Subcutaneous adipose tissue (tissue), 4 donors: ENCODE results near the gene PRKCQ. TPM values are rescaled to one million over a fixed set of nuclear protein-coding genes. Genes with fewer than 3 reads are reported as not detected.

Source experiments
- total RNA-seq, 4 donors: library from RNA; depleted of rRNA; stranded (reverse); fragments of >200 nt; gene quantifications; one replicate each; pipeline ENCODE4 v1.1.0, GENCODE V29; 2016
- TF ChIP-seq, protein P1 (sequence below): fragments of 450-650 bp; IDR thresholded peaks from one replicate; pipeline ENCODE4 v1.5.1; 2016; ENCODE audit warnings: low read depth, mild to moderate bottlenecking, control low read depth, antibody characterized with exemption, moderate library complexity

The PRKCQ gene
- total RNA-seq, 4 donors from 2014 or later: 0.19 to 1.0 (median 0.93) TPM

DNA sequence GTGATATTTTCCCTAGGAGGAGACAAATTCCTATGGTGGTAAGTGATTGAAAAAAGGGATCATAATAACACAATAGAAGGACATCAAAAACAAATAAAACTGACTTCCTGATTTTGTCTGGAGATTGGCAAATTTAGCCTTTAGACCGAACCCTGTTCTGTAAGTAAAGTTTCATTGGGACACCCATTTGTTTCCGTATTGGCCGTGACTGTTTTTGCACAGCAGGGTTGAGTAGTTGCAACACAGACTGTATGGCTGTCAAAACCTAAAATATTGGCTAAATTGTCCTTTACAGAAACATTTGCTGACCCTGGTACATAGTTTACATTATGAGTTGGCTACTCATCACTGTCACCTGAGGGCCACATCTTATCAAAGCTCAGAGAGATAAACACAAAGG, 168.6 kb downstream of the PRKCQ start:
- TF ChIP-seq, protein P1, sequence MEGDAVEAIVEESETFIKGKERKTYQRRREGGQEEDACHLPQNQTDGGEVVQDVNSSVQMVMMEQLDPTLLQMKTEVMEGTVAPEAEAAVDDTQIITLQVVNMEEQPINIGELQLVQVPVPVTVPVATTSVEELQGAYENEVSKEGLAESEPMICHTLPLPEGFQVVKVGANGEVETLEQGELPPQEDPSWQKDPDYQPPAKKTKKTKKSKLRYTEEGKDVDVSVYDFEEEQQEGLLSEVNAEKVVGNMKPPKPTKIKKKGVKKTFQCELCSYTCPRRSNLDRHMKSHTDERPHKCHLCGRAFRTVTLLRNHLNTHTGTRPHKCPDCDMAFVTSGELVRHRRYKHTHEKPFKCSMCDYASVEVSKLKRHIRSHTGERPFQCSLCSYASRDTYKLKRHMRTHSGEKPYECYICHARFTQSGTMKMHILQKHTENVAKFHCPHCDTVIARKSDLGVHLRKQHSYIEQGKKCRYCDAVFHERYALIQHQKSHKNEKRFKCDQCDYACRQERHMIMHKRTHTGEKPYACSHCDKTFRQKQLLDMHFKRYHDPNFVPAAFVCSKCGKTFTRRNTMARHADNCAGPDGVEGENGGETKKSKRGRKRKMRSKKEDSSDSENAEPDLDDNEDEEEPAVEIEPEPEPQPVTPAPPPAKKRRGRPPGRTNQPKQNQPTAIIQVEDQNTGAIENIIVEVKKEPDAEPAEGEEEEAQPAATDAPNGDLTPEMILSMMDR: no peak

DNA sequence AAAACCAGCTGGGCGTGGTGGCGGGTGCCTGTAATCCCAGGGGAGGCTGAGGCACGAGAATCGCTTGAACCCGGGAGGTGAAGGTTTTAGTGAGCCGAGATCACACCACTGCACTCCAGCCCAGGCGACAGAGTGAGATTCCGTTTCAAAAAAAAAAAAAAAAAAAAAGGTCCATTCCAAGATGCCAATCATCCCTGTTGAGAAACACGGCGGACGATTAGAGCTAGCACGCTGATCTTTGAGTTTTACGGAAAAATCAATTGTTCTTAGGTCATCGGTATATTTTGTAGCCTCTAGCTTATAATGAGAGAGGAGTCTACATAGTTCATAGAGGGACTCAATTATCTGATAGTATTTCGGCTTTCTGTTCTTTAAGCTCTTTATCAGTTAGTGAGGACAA, 169.2 kb downstream of the PRKCQ start:
- TF ChIP-seq, protein P1: no peak

DNA sequence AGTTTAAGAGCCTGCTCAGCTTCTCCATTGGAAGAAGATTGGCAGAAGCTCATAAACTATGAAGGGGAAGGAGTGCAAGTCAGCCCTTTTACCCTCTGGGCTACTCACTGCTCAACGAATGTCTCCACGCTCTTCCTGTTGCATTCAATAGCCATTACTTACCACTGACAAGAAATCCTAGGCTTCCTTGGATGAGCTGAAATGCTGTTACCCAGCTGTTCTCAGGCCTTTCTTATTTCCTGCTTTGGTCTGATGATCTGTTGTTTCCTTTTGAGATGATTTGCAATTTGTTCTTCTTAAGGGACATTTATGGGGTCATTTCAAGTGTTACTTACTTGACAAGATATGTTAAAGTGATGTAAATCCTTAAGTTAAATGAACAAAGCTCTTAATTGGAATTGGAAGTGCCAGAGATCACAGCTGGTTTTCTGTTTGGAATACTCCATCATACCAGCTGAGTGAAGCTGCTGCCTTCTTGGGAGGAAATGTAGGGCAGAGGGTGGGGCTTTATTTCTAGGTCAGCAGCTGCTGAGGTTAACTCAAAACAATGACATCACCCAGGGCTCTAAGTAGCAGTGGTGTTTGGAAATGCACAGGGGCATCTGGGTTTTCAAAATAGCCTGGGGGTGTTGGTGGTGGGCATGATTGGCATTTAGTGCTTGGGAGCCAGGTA, 170.0 kb downstream of the PRKCQ start:
- TF ChIP-seq, protein P1: no peak

DNA sequence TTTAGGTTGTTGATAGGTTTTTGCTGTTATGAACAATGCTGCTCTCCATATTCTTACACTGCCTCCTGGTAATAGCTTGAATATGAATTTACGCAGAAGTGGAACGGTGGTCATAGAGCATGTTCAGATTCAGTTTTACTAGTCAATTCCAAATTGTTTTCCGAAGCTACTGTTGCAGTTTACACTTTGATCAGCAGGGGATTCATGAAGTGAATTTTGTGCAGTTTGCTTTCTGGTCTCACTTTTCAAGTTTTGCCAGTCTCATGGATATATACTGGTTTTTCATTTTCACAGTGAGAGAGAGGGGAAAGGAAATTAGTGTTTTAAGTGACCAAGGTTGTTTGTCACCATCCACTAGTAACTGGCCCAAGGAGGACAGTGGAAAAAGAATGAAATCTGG, 171.3 kb downstream of the PRKCQ start:
- TF ChIP-seq, protein P1: no peak

DNA sequence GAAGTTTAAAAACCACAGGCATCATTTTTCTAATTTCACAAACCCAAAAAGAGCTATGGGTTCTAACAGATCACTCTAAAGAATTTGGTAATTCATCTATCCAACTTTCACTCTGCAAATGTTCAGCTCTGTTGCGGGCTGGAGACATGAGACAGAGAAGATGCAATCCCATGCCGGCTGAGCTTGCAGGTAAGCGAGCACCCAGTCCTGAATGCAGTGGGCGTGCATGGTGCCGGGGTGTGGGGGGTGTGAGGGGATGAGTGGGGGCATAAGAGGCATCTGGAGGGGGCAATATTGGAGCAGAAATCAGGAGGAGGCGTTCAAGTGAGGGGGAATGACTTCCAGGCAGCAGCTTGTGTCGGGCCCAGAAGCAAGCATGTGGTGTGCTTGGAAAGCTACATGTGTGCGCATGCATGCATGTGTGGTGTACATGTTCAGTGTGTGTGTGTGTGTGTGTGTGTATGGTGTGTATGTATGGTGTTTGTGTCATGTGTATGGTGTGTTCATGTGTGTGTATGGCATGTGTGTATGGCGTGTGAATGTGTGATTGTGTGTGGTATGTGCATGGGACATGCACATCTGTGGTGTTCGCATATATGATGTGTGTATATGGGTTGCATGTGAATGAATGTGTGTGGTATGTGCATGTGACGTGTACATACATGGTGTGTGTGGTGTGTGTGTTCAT, 172.9 kb downstream of the PRKCQ start:
- TF ChIP-seq, protein P1: no peak

DNA sequence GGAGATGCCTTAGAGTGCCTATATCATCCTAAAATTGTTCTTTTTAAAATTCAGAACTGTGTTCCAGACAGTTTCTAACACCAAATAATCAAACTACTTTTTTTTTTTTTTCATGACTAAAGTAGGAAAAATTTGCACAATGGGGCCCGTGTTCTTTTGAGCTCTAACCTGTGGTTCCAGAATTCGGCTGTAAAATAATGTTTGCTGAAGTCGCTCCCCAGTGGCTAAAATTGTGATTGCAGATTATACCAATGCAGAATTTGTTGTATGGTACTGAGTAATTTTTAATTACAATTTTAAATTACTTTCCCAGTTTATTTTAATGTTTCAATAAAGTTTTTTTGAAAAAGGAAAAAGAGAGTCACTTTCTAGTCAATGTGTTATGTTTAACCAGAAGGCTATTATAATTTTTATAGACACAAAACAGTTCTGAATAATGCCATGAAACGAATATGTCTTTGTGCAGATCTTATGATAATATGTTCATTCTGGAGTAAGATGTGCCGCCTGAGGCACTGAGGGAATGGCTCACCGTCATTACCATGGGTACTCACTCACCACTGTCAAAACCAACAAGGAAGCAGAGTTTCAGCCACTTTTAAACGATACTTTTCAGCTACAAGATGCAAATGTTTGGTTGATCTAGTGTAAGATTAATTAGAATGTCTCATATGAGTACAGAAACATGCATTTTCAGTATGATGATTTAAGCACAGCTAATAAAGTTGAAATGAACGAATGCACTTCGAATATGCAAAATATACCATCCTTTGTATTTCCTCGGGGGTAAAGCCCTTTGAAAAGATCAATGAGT, 173.6 kb downstream of the PRKCQ start:
- TF ChIP-seq, protein P1: no peak

DNA sequence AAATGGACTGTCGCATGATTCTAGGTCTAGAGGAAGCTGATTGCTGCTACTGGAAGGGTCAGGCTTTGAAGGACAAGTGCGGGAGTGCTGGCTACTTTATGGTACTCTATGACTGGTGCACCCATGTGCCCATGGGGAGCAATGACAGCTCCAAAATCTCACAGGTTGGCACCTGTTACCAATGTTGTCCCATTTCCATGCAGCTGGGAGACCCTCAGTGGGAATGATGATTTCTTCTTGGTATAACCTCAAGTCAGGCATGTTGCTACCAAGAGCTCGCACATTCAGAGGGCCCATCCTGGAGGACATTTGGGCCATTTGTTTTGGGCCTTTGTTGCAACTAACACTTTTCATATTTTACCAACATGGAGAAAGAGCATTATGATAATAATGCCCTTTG, 174.4 kb downstream of the PRKCQ start:
- TF ChIP-seq, protein P1: no peak
